ENCODE results near the gene RHPN2.

The RHPN2 gene

DNA sequence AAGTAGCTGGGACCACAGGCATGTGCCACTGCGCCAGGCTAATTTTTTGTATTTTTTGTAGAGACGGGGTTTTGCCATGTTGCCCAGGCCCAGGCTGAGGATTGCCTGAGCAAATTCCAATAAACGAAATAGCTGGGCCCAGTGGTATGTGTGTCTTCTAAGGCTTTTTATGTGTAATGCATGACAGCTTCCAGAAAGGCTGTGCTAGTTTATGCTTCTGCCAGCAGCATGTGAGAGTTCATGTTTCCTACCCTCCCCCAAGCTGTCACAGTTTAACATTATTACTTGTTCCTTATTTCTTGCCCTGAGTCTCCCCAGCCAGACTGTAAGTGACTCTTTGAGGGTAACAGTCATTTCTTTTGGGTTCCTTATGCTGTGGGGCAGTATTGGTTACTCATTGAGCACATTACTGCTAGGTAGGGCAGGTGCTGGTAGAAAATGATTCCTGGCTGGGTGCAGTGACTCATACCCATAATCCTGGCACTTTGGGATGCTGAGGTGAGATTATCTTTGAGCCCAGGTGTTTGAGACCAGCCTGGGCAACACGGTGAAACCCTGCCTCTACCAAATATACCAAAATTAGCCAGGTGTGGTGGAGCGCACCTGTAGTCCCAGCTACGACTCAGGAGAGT, 29.9 kb upstream of the RHPN2 start:
- H3K27ac ChIP-seq (ENCODE audit: low read depth, low read length), result no peak overlapping the region

GRCh38 chr19:33093420-33094210, 28.9 kb upstream of the RHPN2 start:
- Histone ChIP-seq H3K79me2 (ENCODE audit: insufficient read depth, low read length) (no peaks in the 10 kb centered on the region), H3K27ac (ENCODE audit: low read depth, low read length) (no peak overlapping the region), H3F3A (ENCODE audit: insufficient read depth) (no peaks in the 10 kb centered on the region), H3K9ac (ENCODE audit: low read length) (no peak overlapping the region), H3K4me3 (ENCODE audit: insufficient read depth, low read length, poor library complexity, severe bottlenecking) (no peak overlapping the region), H2AFZ (ENCODE audit: low read depth, low read length, severe bottlenecking) (no peak overlapping the region), H3K36me3 (ENCODE audit: low read length) (peaks cover 15% of the 10 kb centered on the region; the same call in 1 of the 2 replicates), H4K20me1 (ENCODE audit: low read depth, low read length) (no peaks in the 10 kb centered on the region), H3K27me3 (ENCODE audit: low read length) (no peaks in the 10 kb centered on the region), H3K9me3 (ENCODE audit: insufficient read depth, low read length) (no peaks in the 10 kb centered on the region), H3K9me2 (replicated peaks; ENCODE audit: insufficient read depth, low read length) (no peaks in the 10 kb centered on the region), H3K4me2 (ENCODE audit: low read depth, low read length, poor library complexity, severe bottlenecking) (no peak overlapping the region)
- TF ChIP-seq CTCF (IDR thresholded peaks at IDR 0.05; ENCODE audit: insufficient read depth, low read length, poor library complexity, severe bottlenecking) (no peak), EZH2phosphoT487 (conservative IDR thresholded peaks at IDR 0.05; ENCODE audit: low read length) (no peak)

More for the DNA sequence above, 29.9 kb upstream of the RHPN2 start:
- H2AFZ ChIP-seq (ENCODE audit: low read depth, low read length, severe bottlenecking), result no peak overlapping the region
- H3F3A ChIP-seq (ENCODE audit: insufficient read depth), result no peaks in the 10 kb centered on the region
- H3K9ac ChIP-seq (ENCODE audit: low read length), result no peak overlapping the region
- H3K27me3 ChIP-seq (ENCODE audit: low read length), result no peaks in the 10 kb centered on the region
- no peak overlapping the region for H3K4me3 ChIP-seq (ENCODE audit: insufficient read depth, low read length, poor library complexity, severe bottlenecking)
- TF ChIP-seq EZH2phosphoT487 (conservative IDR thresholded peaks at IDR 0.05; ENCODE audit: low read length) (no peak), CTCF (IDR thresholded peaks at IDR 0.05; ENCODE audit: insufficient read depth, low read length, poor library complexity, severe bottlenecking) (no peak)
- no peak overlapping the region for H3K4me2 ChIP-seq (ENCODE audit: low read depth, low read length, poor library complexity, severe bottlenecking)
- H3K79me2 ChIP-seq (ENCODE audit: insufficient read depth, low read length), result no peaks in the 10 kb centered on the region
- no peaks in the 10 kb centered on the region for H3K9me3 ChIP-seq (ENCODE audit: insufficient read depth, low read length)
- peaks cover 12% of the 10 kb centered on the region; the same call in 1 of the 2 replicates for H3K36me3 ChIP-seq (ENCODE audit: low read length)
- no peaks in the 10 kb centered on the region for H3K9me2 ChIP-seq (replicated peaks; ENCODE audit: insufficient read depth, low read length)
- no peaks in the 10 kb centered on the region for H4K20me1 ChIP-seq (ENCODE audit: low read depth, low read length)

- TF ChIP-seq EZH2phosphoT487 (conservative IDR thresholded peaks at IDR 0.05; ENCODE audit: low read length) (no peak), CTCF (IDR thresholded peaks at IDR 0.05; ENCODE audit: insufficient read depth, low read length, poor library complexity, severe bottlenecking) (no peak)
Measured at GRCh38 chr19:33090179-33090578, 25.5 kb upstream of the RHPN2 start.

More at GRCh38 chr19:33090179-33090578, 25.5 kb upstream of the RHPN2 start:
- Histone ChIP-seq H3K36me3 (ENCODE audit: low read length) (peaks cover 10% of the 10 kb centered on the region; the same call in 1 of the 2 replicates), H3K9me3 (ENCODE audit: insufficient read depth, low read length) (no peaks in the 10 kb centered on the region), H4K20me1 (ENCODE audit: low read depth, low read length) (no peaks in the 10 kb centered on the region), H3K4me2 (ENCODE audit: low read depth, low read length, poor library complexity, severe bottlenecking) (no peak overlapping the region), H2AFZ (ENCODE audit: low read depth, low read length, severe bottlenecking) (no peak overlapping the region), H3F3A (ENCODE audit: insufficient read depth) (no peaks in the 10 kb centered on the region), H3K9me2 (replicated peaks; ENCODE audit: insufficient read depth, low read length) (no peaks in the 10 kb centered on the region), H3K27me3 (ENCODE audit: low read length) (no peaks in the 10 kb centered on the region), H3K4me3 (ENCODE audit: insufficient read depth, low read length, poor library complexity, severe bottlenecking) (no peak overlapping the region), H3K9ac (ENCODE audit: low read length) (no peak overlapping the region), H3K27ac (ENCODE audit: low read depth, low read length) (no peak overlapping the region), H3K79me2 (ENCODE audit: insufficient read depth, low read length) (no peaks in the 10 kb centered on the region)
